RWPE2 (cell line): ENCODE data around the gene PRRC2B.
A peak's percentile ranks its signal among the peaks of the same experiment; 100 is the strongest.
"Not testable (repeated sequence)": the region's sequence is repeated elsewhere in the genome, so short reads cannot be mapped to it uniquely, and the experiment has no call there.

Source experiments
- ATAC-seq: fragments of 200-7000 bp; cut with Tn5 transposase; 3 replicates; pipeline ENCODE4 v1.9.1; 2021; ENCODE audit warnings: low read depth
- DNase-seq: peaks from one replicate; pipeline ENCODE4 v3.0.0-alpha.2; 2020; ENCODE audit warnings: low spot score
- H3K27ac ChIP-seq: fragments of 450-650 bp; 2 replicates; pipeline ENCODE4 v1.5.1; 2017; ENCODE audit warnings: mild to moderate bottlenecking; ENCODE audit not compliant: poor library complexity, severe bottlenecking
- H3K27me3 ChIP-seq: fragments of 250-450 bp; sonication (Bioruptor Pico); 2 replicates; pipeline ENCODE4 v1.5.1; 2021; ENCODE audit warnings: mild to moderate bottlenecking, moderate library complexity; ENCODE audit not compliant: insufficient read depth, poor library complexity, severe bottlenecking
- H3K36me3 ChIP-seq: fragments of 250-450 bp; sonication (Bioruptor Pico); 2 replicates; pipeline ENCODE4 v1.5.1; 2020; ENCODE audit warnings: low read depth, mild to moderate bottlenecking, moderate library complexity
- H3K4me1 ChIP-seq: fragments of 250-450 bp; sonication (Bioruptor Pico); 2 replicates; pipeline ENCODE4 v1.5.1; 2021; ENCODE audit warnings: mild to moderate bottlenecking, moderate library complexity; ENCODE audit not compliant: insufficient read depth, poor library complexity, severe bottlenecking
- H3K4me3 ChIP-seq: fragments of 250-450 bp; sonication (Bioruptor Pico); 2 replicates; pipeline ENCODE4 v1.5.1; 2021; ENCODE audit warnings: mild to moderate bottlenecking, moderate library complexity; ENCODE audit not compliant: severe bottlenecking
- H3K9me3 ChIP-seq: fragments of 250-450 bp; sonication (Bioruptor Pico); 2 replicates; pipeline ENCODE4 v1.5.1; 2021; ENCODE audit warnings: mild to moderate bottlenecking, moderate library complexity; ENCODE audit not compliant: severe bottlenecking
- CTCF ChIP-seq: fragments of 450-650 bp; IDR thresholded peaks from one replicate; pipeline ENCODE4 v1.5.1; 2017; ENCODE audit warnings: mild to moderate bottlenecking, moderate library complexity; ENCODE audit not compliant: poor library complexity, severe bottlenecking

The PRRC2B gene

GRCh38 chr9:131447600-131447999 is 53.7 kb downstream of the PRRC2B start:
- Histone ChIP-seq H3K4me1 (no peaks in the 10 kb centered on the region), H3K27ac (no peak overlapping the region), H3K36me3 (peaks cover 98% of the 10 kb centered on the region), H3K9me3 (no peaks in the 10 kb centered on the region), H3K4me3 (no peak overlapping the region), H3K27me3 (no peaks in the 10 kb centered on the region)
- DNase-seq (peak; percentile 43), ATAC-seq (no peak)
- TF ChIP-seq CTCF, result no peak

- no peak for TF ChIP-seq CTCF
- no peaks in the 10 kb centered on the region for H3K27me3 ChIP-seq
- H3K9me3 ChIP-seq, result no peaks in the 10 kb centered on the region
- H3K4me3 ChIP-seq, result no peak overlapping the region
- no peaks in the 10 kb centered on the region for H3K4me1 ChIP-seq
- DNase-seq, result peak; percentile 2
- H3K36me3 ChIP-seq, result peaks cover 98% of the 10 kb centered on the region
- ATAC-seq, result no peak
- no peak overlapping the region for H3K27ac ChIP-seq
Measured at GRCh38 chr9:131448818-131449217, 54.9 kb downstream of the PRRC2B start.

- no peak overlapping the region for H3K27ac ChIP-seq
- no peak for DNase-seq
- H3K36me3 ChIP-seq, result peaks cover 98% of the 10 kb centered on the region
- no peaks in the 10 kb centered on the region for H3K4me1 ChIP-seq
- TF ChIP-seq CTCF, result no peak
- H3K4me3 ChIP-seq, result no peak overlapping the region
- H3K9me3 ChIP-seq, result no peaks in the 10 kb centered on the region
- no peaks in the 10 kb centered on the region for H3K27me3 ChIP-seq
- no peak for ATAC-seq
Measured at GRCh38 chr9:131449276-131449675, 55.4 kb downstream of the PRRC2B start.

GRCh38 chr9:131454028-131454427 is 60.1 kb downstream of the PRRC2B start:
- no peaks in the 10 kb centered on the region for H3K27me3 ChIP-seq
- ATAC-seq, result no peak
- no peaks in the 10 kb centered on the region for H3K4me1 ChIP-seq
- no peak overlapping the region for H3K4me3 ChIP-seq
- no peak overlapping the region for H3K27ac ChIP-seq
- peaks cover 96% of the 10 kb centered on the region for H3K36me3 ChIP-seq
- H3K9me3 ChIP-seq, result peaks cover 2% of the 10 kb centered on the region
- no peak for DNase-seq
- no peak for TF ChIP-seq CTCF

- not testable (repeated sequence) for H3K27ac ChIP-seq, H3K9me3 ChIP-seq, H3K4me1 ChIP-seq, H3K4me3 ChIP-seq, H3K27me3 ChIP-seq, ATAC-seq
- peak; percentile 14 for DNase-seq
- H3K36me3 ChIP-seq, result peaks cover 96% of the 10 kb centered on the region
Measured at GRCh38 chr9:131455655-131456054, 61.8 kb downstream of the PRRC2B start.
